D721Med (cell line): ENCODE measurements around the gene PSME2.

Experiments
- DNase-seq: peaks from one replicate; pipeline ENCODE4 v3.0.0; 2011; ENCODE audit warnings: low spot score; ENCODE audit not compliant: insufficient read length
- FAIRE-seq: peaks from 2 replicates; lab custom pipeline; 2011; peaks lifted over from hg19 to GRCh38; lab: Jason Lieb, UNC
- CTCF ChIP-seq: IDR thresholded peaks from 2 replicates; pipeline ENCODE4 v1.5.1; 2012; ENCODE audit warnings: mild to moderate bottlenecking, control low read depth; ENCODE audit not compliant: insufficient read depth; ENCODE audit errors: missing control alignments

Gene PSME2

GRCh38 chr14:24145219-24145618 lies 1.2 kb downstream of the PSME2 start:
- TF ChIP-seq CTCF: no peak
- FAIRE-seq (no peak), DNase-seq (no peak)

GRCh38 chr14:24144451-24144850 lies 2.0 kb downstream of the PSME2 start:
- TF ChIP-seq CTCF: no peak
- FAIRE-seq: no peak
- no peak for DNase-seq

DNA sequence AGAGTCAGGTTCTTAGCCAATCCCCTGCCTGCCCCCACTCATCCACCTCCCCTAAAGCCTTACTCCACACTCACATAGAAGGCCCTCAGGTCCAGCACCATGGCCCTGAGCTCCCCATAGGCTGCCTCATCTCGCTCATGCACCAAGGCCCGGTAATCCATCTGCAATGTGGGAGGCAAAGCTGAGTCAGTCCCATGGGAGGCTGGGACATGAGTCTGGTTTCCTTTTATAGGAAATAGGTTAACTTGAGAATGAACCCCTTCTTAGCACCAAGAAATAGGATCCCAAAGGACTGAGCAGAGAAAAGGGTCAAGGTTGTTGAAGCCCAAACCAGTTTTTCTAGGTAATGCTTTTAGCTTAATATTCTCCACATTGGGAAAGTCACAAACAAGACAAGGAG lies 2.9 kb downstream of the PSME2 start:
- no peak for DNase-seq
- no peak for TF ChIP-seq CTCF
- FAIRE-seq: no peak

DNA sequence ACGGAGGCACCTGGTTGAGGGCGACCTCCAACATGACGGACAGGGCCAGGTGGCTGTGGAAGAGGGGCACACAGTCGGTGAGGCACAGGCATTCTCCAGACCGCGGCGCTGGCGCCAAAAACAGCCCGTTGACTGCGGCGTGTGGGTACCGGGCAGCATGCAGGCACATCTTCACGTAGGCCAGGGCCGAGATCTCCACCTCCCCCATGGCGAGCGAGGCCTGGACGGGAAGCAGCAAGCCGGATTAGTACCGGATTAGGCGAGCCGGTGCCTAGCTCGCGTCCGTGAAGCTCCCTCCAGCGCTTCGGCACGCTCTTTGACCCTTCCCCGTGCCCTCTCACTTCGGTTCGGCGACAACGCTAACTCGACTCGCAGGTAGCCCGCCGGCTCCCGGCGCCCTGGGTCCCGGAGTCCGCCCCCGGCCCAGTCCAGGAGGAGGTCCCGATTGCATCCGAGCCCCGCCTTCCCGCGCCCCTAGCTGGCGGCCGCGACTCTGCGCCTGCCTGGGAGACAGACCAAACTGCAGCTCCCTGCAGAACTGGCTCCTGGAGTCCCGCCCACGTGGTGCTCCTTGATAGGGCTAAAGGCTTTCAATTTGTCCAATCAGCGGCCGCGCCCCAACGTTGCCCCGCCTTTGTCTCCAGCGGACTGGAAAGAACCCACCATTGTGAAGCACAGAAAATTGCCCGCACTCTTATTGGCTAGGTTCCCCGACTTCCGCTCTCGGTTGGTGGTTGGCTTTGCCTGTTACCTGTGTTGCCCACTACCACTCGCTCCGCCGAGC lies 5.1 kb downstream of the PSME2 start, which contains the start of gene EMC9:
EMC9 (minus strand) TSS at position 495 of the 784 bp plus-strand sequence; CDS start at position 208, 287 bp downstream.
- TF ChIP-seq CTCF: no peak
- peak; percentile 93 for DNase-seq
- no peak for FAIRE-seq

- no peak for TF ChIP-seq CTCF
- DNase-seq: no peak
These were observed 7.0 kb downstream of the PSME2 start for GRCh38 chr14:24139272-24139934.

DNA sequence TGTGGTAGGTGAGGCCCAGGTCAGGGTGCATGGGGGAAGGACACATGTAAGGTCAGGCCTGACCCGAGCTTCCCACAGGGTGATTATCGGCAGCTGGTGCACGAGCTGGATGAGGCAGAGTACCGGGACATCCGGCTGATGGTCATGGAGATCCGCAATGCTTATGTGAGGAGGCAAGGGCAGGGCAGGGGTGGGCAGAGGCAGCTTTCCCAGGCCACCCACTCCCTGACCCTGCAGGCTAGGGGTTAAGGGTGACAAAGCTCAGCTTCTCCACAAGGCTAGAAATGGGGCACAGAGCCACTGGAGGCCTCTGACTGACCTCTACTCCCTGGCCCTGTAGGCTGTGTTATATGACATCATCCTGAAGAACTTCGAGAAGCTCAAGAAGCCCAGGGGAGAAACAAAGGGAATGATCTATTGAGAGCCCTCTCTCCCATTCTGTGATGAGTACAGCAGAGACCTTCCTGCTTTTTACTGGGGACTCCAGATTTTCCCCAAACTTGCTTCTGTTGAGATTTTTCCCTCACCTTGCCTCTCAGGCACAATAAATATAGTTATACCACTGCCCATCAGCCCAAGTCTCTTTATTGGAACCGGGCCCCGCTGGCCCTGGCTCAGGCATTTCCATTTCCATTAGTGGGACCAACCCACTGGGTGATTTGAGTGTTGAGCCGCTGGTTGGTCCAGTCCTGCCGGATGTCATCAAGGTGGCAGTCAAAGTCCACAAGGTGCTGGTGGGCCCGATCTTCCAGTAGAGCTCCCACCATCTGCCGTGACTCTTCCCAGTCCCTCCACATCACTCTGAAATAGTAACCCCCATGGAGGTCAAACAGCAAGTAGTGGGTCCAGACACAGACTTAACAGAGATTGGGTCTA lies 7.8 kb downstream of the PSME2 start:
- TF ChIP-seq CTCF: no peak
- DNase-seq (no peak), FAIRE-seq (no peak)

More at GRCh38 chr14:24139272-24139934, 7.0 kb downstream of the PSME2 start:
- no peak for FAIRE-seq
